HEK293T (cell line): ENCODE measurements around the gene PAPLN.

Experiments used
- CTCF ChIA-PET: fragments of 350-600 bp; formaldehyde crosslinking; extraction: SDS; loops from one replicate; lab custom pipeline; 2021; ENCODE audit warnings: antibody characterized with exemption, inconsistent platforms; lab: Yijun Ruan, JAX
- POLR2A ChIA-PET: fragments of 350-600 bp; formaldehyde crosslinking; extraction: SDS; loops from one replicate; lab custom pipeline; 2020; ENCODE audit warnings: antibody characterized with exemption, inconsistent platforms; lab: Yijun Ruan, JAX
- DNase-seq: peaks from one replicate; pipeline ENCODE4 v3.0.0; 2012; ENCODE audit warnings: mixed read lengths; ENCODE audit errors: extremely low spot score
- ARNT ChIP-seq: fragments of 450-650 bp; IDR thresholded peaks from 2 replicates; pipeline ENCODE4 v1.6.1; 2017; ENCODE audit warnings: mild to moderate bottlenecking
- BHLHE40 ChIP-seq: fragments of 450-650 bp; IDR thresholded peaks from 2 replicates; pipeline ENCODE4 v1.6.1; 2016; ENCODE audit warnings: mild to moderate bottlenecking, moderate library complexity, borderline replicate concordance
- CTBP1 ChIP-seq: fragments of 450-650 bp; IDR thresholded peaks from 2 replicates; pipeline ENCODE4 v1.6.1; 2016; ENCODE audit warnings: borderline replicate concordance
- ELF4 ChIP-seq: fragments of 450-650 bp; IDR thresholded peaks from 2 replicates; pipeline ENCODE4 v1.6.1; 2017; ENCODE audit warnings: antibody characterized with exemption
- FOXA1 ChIP-seq: fragments of 450-650 bp; IDR thresholded peaks from 2 replicates; pipeline ENCODE4 v1.6.1; 2016; ENCODE audit warnings: mild to moderate bottlenecking
- FOXK2 ChIP-seq: fragments of 450-650 bp; IDR thresholded peaks from 2 replicates; pipeline ENCODE4 v1.6.1; 2016; ENCODE audit warnings: mild to moderate bottlenecking
- FOXM1 ChIP-seq: fragments of 450-650 bp; IDR thresholded peaks from 2 replicates; pipeline ENCODE4 v1.6.1; 2017; ENCODE audit warnings: mild to moderate bottlenecking, borderline replicate concordance
- HDGF ChIP-seq: fragments of 450-650 bp; IDR thresholded peaks from 2 replicates; pipeline ENCODE4 v1.6.1; 2017; ENCODE audit warnings: antibody characterized with exemption, borderline replicate concordance
- L3MBTL2 ChIP-seq: fragments of 450-650 bp; conservative IDR thresholded peaks from 2 replicates; pipeline ENCODE4 v1.6.1; 2016; ENCODE audit warnings: mild to moderate bottlenecking
- LEF1 ChIP-seq: fragments of 450-650 bp; IDR thresholded peaks from 2 replicates; pipeline ENCODE4 v1.6.1; 2017; ENCODE audit warnings: mild to moderate bottlenecking, borderline replicate concordance
- NFRKB ChIP-seq: fragments of 450-650 bp; IDR thresholded peaks from 2 replicates; pipeline ENCODE4 v1.6.1; 2016; ENCODE audit warnings: mild to moderate bottlenecking, moderate library complexity
- SP1 ChIP-seq: fragments of 450-650 bp; IDR thresholded peaks from 2 replicates; pipeline ENCODE4 v1.6.1; 2017
- SUZ12 ChIP-seq: fragments of 450-650 bp; IDR thresholded peaks from 2 replicates; pipeline ENCODE4 v1.6.1; 2016; ENCODE audit warnings: mild to moderate bottlenecking
- TARDBP ChIP-seq: fragments of 450-650 bp; IDR thresholded peaks from 2 replicates; pipeline ENCODE4 v1.6.1; 2016
- ZNF384 ChIP-seq: fragments of 450-650 bp; IDR thresholded peaks from 2 replicates; pipeline ENCODE4 v1.6.1; 2016
- TF ChIP-seq, protein P1 (sequence below): fragments of 450-650 bp; IDR thresholded peaks from 2 replicates; pipeline ENCODE4 v1.6.1; 2016

The PAPLN gene

DNA sequence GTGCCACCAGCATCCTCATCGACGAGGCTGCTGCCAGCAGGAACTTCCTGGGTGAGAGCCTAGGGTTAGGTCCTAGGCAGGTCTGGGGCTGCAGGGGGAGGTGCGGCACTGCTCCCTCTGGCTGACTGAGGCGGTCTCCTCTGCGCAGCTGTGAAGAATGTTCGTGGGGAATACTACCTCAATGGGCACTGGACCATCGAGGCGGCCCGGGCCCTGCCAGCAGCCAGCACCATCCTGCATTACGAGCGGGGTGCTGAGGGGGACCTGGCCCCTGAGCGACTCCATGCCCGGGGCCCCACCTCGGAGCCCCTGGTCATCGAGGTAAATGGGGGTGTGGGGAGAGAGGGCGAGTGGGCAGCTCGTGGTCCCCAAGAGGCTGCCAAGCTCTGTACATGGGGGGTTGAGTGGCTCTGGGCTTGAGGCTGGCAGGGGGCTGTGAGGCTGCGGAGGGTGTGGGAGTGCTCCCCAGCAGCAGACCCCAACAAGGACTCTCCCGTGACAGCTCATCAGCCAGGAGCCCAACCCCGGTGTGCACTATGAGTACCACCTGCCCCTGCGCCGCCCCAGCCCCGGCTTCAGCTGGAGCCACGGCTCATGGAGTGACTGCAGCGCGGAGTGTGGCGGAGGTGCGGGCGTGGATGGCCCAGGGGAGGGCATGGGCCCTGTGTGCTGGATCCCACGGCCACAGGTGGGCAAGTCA lies 14.4 kb downstream of the PAPLN start:
- TF ChIP-seq NFRKB, result no peak
- no peak for TF ChIP-seq BHLHE40
- no peak for TF ChIP-seq SUZ12
- no peak for TF ChIP-seq TARDBP
- TF ChIP-seq, protein P1, sequence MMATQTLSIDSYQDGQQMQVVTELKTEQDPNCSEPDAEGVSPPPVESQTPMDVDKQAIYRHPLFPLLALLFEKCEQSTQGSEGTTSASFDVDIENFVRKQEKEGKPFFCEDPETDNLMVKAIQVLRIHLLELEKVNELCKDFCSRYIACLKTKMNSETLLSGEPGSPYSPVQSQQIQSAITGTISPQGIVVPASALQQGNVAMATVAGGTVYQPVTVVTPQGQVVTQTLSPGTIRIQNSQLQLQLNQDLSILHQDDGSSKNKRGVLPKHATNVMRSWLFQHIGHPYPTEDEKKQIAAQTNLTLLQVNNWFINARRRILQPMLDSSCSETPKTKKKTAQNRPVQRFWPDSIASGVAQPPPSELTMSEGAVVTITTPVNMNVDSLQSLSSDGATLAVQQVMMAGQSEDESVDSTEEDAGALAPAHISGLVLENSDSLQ, result no peak
- TF ChIP-seq FOXA1, result no peak
- POLR2A ChIA-PET, result no interaction called here
- DNase-seq, result no peak
- CTCF ChIA-PET, result no interaction called here

DNA sequence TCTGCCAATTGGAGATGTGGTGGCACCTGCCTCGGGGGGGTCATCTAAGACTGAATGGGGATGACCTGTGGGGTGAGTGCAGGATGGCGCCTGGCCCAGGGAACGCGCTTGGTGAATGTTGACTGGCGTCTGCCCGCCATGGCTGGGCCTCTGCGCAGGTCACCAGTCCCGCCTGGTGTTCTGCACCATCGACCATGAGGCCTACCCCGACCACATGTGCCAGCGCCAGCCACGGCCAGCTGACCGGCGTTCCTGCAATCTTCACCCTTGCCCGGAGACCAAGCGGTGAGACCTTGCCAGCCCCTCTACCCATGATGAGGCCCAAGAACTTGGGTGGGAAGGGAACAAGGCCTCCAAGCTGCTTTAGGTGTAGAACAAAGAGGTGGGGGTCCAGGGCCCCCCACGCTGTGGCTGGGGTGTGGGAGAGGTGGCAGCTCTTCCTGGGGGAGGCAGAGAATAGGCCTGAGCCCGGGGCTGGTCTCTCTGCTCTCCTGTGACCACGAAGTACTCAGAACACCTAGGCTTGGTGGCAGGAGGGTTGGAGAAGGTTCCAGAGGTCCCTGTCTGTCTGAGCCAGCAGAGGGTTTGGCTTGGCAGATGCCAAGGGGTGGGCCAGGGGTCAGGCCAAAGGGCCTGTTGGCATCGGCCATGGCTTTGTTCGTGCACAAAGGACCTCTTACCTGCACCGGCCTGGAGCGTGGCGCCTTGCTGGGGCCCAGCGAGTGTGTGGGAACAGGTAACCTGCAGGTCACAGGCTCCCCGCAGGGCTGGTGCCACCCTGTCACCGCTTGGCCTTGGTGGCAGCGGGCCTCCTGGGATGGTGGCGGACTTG lies 15.4 kb downstream of the PAPLN start:
- POLR2A ChIA-PET, result no interaction called here
- DNase-seq, result no peak
- no peak for TF ChIP-seq L3MBTL2
- no peak for TF ChIP-seq BHLHE40
- no peak for TF ChIP-seq ELF4
- TF ChIP-seq TARDBP, result no peak
- no peak for TF ChIP-seq FOXM1
- TF ChIP-seq NFRKB, result no peak
- TF ChIP-seq HDGF, result no peak
- TF ChIP-seq ZNF384, result no peak
- TF ChIP-seq, protein P1, result no peak
- no peak for TF ChIP-seq CTBP1
- TF ChIP-seq SP1, result no peak
- no peak for TF ChIP-seq ARNT
- no peak for TF ChIP-seq FOXA1
- no peak for TF ChIP-seq SUZ12
- no peak for TF ChIP-seq FOXK2
- no peak for TF ChIP-seq LEF1
- CTCF ChIA-PET, result no interaction called here

DNA sequence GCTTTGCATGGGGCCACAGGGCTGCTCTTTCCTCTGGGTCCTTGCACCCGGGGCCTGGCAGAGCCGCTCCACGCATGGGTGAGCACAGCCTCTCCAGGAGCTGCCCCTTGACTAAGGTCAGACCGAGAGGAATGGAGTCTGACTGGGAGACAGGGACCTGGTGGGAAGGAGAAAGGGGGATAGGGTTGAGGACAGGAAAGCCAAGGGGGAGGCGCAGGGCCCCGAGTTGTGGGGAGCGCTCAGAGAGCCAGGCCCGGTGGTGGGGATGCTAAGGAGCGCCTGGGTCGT lies 16.0 kb downstream of the PAPLN start:
- no peak for TF ChIP-seq SUZ12
- TF ChIP-seq NFRKB, result no peak
- TF ChIP-seq BHLHE40, result no peak
- TF ChIP-seq SP1, result no peak
- no peak for TF ChIP-seq L3MBTL2
- no peak for TF ChIP-seq FOXA1
- no peak for TF ChIP-seq ELF4
- TF ChIP-seq LEF1, result no peak
- no peak for TF ChIP-seq FOXK2
- TF ChIP-seq ARNT, result no peak
- no peak for TF ChIP-seq FOXM1
- TF ChIP-seq HDGF, result no peak
- no peak for TF ChIP-seq TARDBP
- POLR2A ChIA-PET, result no interaction called here
- CTCF ChIA-PET, result no interaction called here
- DNase-seq, result no peak

DNA sequence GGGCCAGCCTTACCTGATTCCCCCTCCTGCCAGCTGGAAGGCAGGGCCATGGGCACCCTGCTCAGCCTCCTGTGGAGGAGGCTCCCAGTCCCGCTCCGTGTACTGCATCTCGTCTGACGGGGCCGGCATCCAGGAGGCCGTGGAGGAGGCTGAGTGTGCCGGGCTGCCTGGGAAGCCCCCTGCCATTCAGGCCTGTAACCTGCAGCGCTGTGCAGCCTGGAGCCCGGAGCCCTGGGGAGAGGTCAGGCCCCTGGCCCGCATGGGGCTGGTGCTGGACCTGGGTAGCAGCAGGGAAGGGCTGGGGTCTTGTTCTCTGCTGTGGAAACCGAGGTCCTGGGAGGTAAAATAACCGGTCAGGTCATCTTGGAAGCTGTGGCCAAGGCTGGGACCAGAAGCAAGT lies 16.4 kb downstream of the PAPLN start:
- ChIA-PET CTCF (no interaction called here), POLR2A (no interaction called here)
- DNase-seq, result no peak
- no peak for TF ChIP-seq SP1
- TF ChIP-seq ARNT, result no peak
- TF ChIP-seq HDGF, result no peak
- no peak for TF ChIP-seq CTBP1
- no peak for TF ChIP-seq ZNF384
- TF ChIP-seq LEF1, result no peak
- no peak for TF ChIP-seq FOXM1

DNA sequence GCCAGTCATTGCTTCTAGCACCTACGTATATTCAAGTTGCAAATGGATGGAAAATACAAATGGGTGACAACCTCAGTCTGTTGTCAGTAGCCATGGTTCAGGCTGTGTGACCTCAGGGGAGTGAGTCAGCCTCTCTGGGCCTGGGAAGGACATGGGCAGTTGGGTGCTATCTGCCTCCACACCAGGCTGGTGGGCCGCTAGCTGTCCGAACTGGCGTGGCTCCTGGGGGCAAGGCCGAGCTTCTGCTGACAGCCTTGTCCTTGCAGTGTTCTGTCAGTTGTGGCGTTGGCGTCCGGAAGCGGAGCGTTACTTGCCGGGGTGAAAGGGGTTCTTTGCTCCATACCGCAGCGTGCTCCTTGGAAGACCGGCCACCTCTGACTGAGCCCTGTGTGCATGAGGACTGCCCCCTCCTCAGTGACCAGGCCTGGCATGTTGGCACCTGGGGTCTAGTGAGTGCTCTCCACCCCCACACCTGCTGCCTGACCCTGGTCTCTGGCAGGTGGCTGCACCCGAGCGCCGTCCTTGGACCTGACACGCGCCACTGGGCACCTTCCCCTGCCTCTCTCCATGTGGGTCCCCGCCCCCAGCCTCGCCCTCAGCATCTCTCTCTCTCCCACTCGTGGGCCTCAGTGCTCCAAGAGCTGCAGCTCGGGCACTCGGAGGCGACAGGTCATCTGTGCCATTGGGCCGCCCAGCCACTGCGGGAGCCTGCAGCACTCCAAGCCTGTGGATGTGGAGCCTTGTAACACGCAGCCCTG lies 17.1 kb downstream of the PAPLN start:
- ChIA-PET CTCF (no interaction called here), POLR2A (no interaction called here)
- no peak for DNase-seq
- TF ChIP-seq ARNT, result no peak

DNA sequence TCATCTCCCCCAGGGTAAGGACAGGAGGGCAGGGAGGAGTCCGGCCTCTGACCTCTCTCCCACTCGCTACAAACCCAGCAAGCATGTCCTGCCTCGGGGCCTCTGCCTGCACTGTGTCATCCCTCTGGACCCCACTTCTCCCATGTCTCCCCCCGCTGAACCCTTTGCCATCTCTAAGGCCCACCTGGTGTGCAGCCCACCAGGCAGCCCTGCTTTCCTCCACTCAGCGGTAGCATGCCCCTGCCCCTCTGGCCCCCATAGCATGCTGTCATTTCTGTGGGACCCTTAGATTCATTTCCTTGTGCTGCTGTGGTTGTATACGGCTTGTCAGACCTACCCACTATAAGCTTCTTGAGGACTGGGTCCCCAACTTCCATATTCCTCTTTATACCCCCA lies 17.7 kb downstream of the PAPLN start:
- ChIA-PET POLR2A (no interaction called here), CTCF (no interaction called here)
- DNase-seq, result no peak
- TF ChIP-seq BHLHE40, result no peak
- TF ChIP-seq, protein P1, result no peak
- TF ChIP-seq CTBP1, result no peak
- no peak for TF ChIP-seq SUZ12
- no peak for TF ChIP-seq LEF1
- no peak for TF ChIP-seq ZNF384
- no peak for TF ChIP-seq TARDBP
- no peak for TF ChIP-seq SP1
- no peak for TF ChIP-seq FOXA1
- TF ChIP-seq FOXM1, result no peak
- no peak for TF ChIP-seq L3MBTL2
- TF ChIP-seq ELF4, result no peak
- TF ChIP-seq FOXK2, result no peak
- no peak for TF ChIP-seq NFRKB
- TF ChIP-seq HDGF, result no peak
- no peak for TF ChIP-seq ARNT
